Glomerular visceral epithelial cell (primary cell): Measurements from ENCODE around the gene BUB1B.

Experiments
- DNase-seq: peaks from one replicate; pipeline ENCODE4 v3.0.0-alpha.2; 2016; ENCODE audit errors: extremely low spot score

Gene BUB1B

GRCh38 chr15:40252438-40253166, 91.7 kb downstream of the BUB1B start:
- DNase-seq: no peak

GRCh38 chr15:40253167-40253790, 92.4 kb downstream of the BUB1B start:
- DNase-seq: no peak

GRCh38 chr15:40254452-40254851, 93.6 kb downstream of the BUB1B start:
- no peak for DNase-seq

GRCh38 chr15:40255033-40255432, 94.2 kb downstream of the BUB1B start:
- DNase-seq: no peak

GRCh38 chr15:40256638-40257235, 95.9 kb downstream of the BUB1B start:
- DNase-seq: no peak

- DNase-seq: no peak
Measured at GRCh38 chr15:40257656-40258450, 97.0 kb downstream of the BUB1B start.

GRCh38 chr15:40258544-40258943, 97.7 kb downstream of the BUB1B start:
- no peak for DNase-seq

- DNase-seq: no peak
Measured at GRCh38 chr15:40259021-40259420, 98.2 kb downstream of the BUB1B start.

- DNase-seq: no peak
Measured at GRCh38 chr15:40263024-40263754, 102.3 kb downstream of the BUB1B start.

GRCh38 chr15:40264321-40265153, 103.7 kb downstream of the BUB1B start:
- DNase-seq: no peak

- no peak for DNase-seq
Measured at GRCh38 chr15:40265355-40265754, 104.5 kb downstream of the BUB1B start.

- DNase-seq: no peak
Measured at GRCh38 chr15:40265875-40266274, 105.0 kb downstream of the BUB1B start.

GRCh38 chr15:40266828-40267304, 106.0 kb downstream of the BUB1B start:
- no peak for DNase-seq

GRCh38 chr15:40267670-40268069, 106.8 kb downstream of the BUB1B start:
- no peak for DNase-seq

GRCh38 chr15:40269604-40270003, 108.7 kb downstream of the BUB1B start:
- DNase-seq: no peak

- DNase-seq: no peak
Measured at GRCh38 chr15:40270246-40270995, 109.6 kb downstream of the BUB1B start.
